ENCODE data around the gene RASL10A.

DNA sequence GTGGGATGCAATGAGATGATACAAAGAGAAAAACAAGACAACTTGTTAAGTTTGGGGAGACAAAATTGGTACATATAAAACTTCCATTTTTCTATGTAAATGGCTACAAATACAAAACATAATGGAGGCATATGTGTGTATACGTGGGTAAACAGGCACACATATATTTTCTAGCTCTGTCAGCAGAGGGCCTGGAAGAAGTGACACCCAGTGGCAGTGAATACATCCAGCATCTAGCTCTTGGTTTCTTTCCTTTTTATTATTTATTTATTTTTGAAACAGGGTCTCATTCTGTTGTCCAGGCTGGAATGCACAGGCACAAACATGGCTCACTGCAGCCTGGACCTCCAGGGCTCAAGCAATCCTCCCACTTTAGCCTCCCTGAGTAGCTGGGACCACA lies 5.0 kb upstream of the RASL10A start:
- TF ChIP-seq ZFP30 (CRISPR knock-in tag; IDR thresholded peaks at IDR 0.05) (no peak), PPARA (CRISPR knock-in tag; IDR thresholded peaks at IDR 0.05; ENCODE audit: borderline replicate concordance) (no peak), PATZ1 (CRISPR knock-in tag; IDR thresholded peaks at IDR 0.05; ENCODE audit: borderline replicate concordance) (no peak), ZNF70 (CRISPR knock-in tag; IDR thresholded peaks at IDR 0.05) (no peak), BACH2 (CRISPR knock-in tag; IDR thresholded peaks at IDR 0.05; ENCODE audit: borderline replicate concordance) (no peak), TCF4 (CRISPR knock-in tag; IDR thresholded peaks at IDR 0.05; ENCODE audit: borderline replicate concordance) (no peak), CSDC2 (CRISPR knock-in tag; IDR thresholded peaks at IDR 0.05) (no peak)
